ENCODE results near the gene USP22.
"Not testable (repeated sequence)": the region's sequence is repeated elsewhere in the genome, so short reads cannot be mapped to it uniquely, and the experiment has no call there.

The USP22 gene

DNA sequence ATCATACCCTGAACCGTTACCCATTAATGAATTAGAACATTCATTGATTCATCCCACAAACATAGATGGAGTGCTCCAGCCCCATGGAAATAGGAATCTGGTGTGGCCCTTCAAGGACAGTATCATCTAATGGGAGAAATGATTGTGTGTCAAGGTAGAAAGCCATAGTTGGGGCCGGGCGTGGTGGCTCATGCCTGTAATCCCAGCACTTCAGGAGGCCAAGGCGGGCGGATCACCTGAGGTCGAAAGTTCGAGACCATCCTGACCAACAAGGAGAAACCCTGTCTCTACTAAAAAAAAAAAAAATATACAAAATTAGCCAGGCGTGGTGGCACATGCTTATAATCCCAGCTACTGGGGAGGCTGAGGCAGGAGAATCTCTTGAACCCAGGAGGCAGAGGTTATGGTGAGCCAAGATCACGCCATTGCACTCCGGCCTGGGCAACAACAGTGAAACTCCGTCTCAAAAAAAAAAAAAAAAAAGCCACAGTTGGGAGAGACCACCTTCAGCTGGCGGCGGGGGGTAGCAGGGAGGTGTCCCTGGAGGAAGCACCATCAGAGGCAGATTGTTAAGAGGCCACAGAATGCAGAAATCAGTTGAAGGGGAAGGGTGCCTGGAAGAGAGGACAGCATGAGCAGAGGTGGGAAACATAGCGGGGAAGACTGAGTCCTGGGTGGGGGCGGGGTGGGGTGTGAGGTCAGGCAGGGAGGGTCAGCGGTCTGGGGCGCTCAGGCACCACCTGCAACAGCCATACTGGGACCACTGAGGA is 60.0 kb downstream of the USP22 start:
- no peaks in the 10 kb centered on the region for H4K20me1 ChIP-seq (ENCODE audit: insufficient read depth, low read length)
- no peaks in the 10 kb centered on the region for H3K9me3 ChIP-seq (replicated peaks; ENCODE audit: insufficient read depth, low read length)
- TF ChIP-seq EZH2 (optimal IDR thresholded peaks at IDR 0.05; ENCODE audit: low read depth, low read length), result no peak
- TF ChIP-seq, protein P1, sequence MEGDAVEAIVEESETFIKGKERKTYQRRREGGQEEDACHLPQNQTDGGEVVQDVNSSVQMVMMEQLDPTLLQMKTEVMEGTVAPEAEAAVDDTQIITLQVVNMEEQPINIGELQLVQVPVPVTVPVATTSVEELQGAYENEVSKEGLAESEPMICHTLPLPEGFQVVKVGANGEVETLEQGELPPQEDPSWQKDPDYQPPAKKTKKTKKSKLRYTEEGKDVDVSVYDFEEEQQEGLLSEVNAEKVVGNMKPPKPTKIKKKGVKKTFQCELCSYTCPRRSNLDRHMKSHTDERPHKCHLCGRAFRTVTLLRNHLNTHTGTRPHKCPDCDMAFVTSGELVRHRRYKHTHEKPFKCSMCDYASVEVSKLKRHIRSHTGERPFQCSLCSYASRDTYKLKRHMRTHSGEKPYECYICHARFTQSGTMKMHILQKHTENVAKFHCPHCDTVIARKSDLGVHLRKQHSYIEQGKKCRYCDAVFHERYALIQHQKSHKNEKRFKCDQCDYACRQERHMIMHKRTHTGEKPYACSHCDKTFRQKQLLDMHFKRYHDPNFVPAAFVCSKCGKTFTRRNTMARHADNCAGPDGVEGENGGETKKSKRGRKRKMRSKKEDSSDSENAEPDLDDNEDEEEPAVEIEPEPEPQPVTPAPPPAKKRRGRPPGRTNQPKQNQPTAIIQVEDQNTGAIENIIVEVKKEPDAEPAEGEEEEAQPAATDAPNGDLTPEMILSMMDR (IDR thresholded peaks at IDR 0.05; ENCODE audit: low read length), result no peak
- no peak for TF ChIP-seq EZH2phosphoT487 (IDR thresholded peaks at IDR 0.05; ENCODE audit: low read length)
- H3K9ac ChIP-seq (ENCODE audit: low read length), result no peak overlapping the region
- no peak overlapping the region for H2AFZ ChIP-seq (ENCODE audit: low read length)
- H3K9me2 ChIP-seq (replicated peaks; ENCODE audit: insufficient read depth, low read length), result no peaks in the 10 kb centered on the region
- H3K27me3 ChIP-seq (replicated peaks; ENCODE audit: insufficient read depth, low read length), result no peaks in the 10 kb centered on the region
- no peaks in the 10 kb centered on the region for H3K36me3 ChIP-seq (replicated peaks; ENCODE audit: insufficient read depth, low read length)
- H3K79me2 ChIP-seq (ENCODE audit: low read length), result no peaks in the 10 kb centered on the region
- no peak overlapping the region for H3K4me3 ChIP-seq (ENCODE audit: low read length)
- no peak overlapping the region for H3K27ac ChIP-seq (ENCODE audit: low read length)
- H3K4me1 ChIP-seq (ENCODE audit: low read length), result no peaks in the 10 kb centered on the region
- DNase-seq, result no peak
- no peak overlapping the region for H3K4me2 ChIP-seq (ENCODE audit: low read depth, low read length)
- no peaks in the 10 kb centered on the region for H3F3A ChIP-seq (ENCODE audit: insufficient read depth, low read length)

DNA sequence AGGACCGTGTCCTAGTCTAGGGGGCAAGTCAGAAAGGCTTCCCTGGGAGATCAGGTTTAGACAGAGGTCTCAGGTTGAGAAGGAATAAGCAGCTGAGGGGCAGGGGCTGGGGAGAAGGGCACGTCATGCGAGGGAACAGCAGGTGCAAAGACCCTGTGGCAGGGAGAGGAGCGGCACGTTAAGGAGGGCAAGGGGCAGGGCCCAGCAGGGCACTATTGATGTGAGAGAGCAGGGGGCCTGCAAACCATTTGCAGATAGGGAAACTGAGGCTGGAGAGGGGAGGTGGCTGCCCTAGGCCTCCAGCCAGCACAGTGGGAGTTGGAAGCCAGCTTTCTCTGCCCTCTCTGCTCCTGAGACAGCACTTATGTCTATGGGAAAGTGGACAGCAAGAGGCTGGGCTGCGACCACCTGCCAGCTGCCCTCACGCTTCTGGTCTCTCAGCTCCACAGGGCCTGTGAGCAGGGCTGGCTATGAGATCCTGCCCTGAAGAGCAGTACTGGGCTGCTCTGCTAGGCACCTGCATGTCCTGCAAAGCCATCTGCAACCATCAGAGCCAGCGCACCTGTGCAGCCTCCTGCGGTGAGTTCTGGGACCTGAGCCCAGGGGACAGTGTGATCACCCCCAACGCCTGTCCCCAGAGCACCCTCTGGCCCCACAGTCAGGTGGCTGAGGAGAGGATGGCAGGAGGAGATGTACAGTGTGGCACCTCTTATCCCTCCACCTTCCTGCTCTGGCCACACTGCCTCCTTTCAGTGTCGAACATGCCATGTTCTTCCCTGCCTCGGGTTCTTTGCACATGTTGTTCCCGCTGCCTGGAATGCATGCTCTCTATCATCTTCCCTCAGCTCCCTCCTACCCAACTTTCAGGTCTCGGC is 61.5 kb downstream of the USP22 start:
- Histone ChIP-seq H3K36me3 (replicated peaks; ENCODE audit: insufficient read depth, low read length) (no peaks in the 10 kb centered on the region), H4K20me1 (ENCODE audit: insufficient read depth, low read length) (no peaks in the 10 kb centered on the region), H3K27me3 (replicated peaks; ENCODE audit: insufficient read depth, low read length) (no peaks in the 10 kb centered on the region), H3F3A (ENCODE audit: insufficient read depth, low read length) (no peaks in the 10 kb centered on the region), H3K9ac (ENCODE audit: low read length) (no peak overlapping the region), H3K79me2 (ENCODE audit: low read length) (no peaks in the 10 kb centered on the region), H3K4me3 (ENCODE audit: low read length) (no peak overlapping the region), H3K9me2 (replicated peaks; ENCODE audit: insufficient read depth, low read length) (no peaks in the 10 kb centered on the region), H2AFZ (ENCODE audit: low read length) (no peak overlapping the region), H3K27ac (ENCODE audit: low read length) (no peak overlapping the region), H3K4me1 (ENCODE audit: low read length) (no peaks in the 10 kb centered on the region), H3K9me3 (replicated peaks; ENCODE audit: insufficient read depth, low read length) (no peaks in the 10 kb centered on the region), H3K4me2 (ENCODE audit: low read depth, low read length) (no peak overlapping the region)
- TF ChIP-seq EZH2phosphoT487 (IDR thresholded peaks at IDR 0.05; ENCODE audit: low read length), result no peak
- TF ChIP-seq EZH2 (optimal IDR thresholded peaks at IDR 0.05; ENCODE audit: low read depth, low read length), result no peak
- TF ChIP-seq, protein P1 (IDR thresholded peaks at IDR 0.05; ENCODE audit: low read length), result no peak
- no peak for DNase-seq

DNA sequence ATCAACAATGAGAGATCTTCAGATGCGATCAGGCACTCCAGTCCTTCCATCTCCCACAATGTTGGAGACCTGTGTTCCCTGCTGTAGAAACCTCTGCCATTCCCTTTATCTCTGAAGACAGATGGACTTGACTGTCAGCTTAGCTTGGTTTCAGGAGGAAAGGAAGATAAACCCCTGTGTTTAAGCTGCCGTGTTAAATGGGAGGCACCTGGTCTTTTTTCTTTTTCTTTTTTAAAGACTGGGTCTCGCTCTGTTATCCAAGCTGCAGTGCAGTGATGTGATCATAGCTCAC is 63.1 kb downstream of the USP22 start:
- H4K20me1 ChIP-seq (ENCODE audit: insufficient read depth, low read length), result no peaks in the 10 kb centered on the region
- H3K79me2 ChIP-seq (ENCODE audit: low read length), result no peaks in the 10 kb centered on the region
- H2AFZ ChIP-seq (ENCODE audit: low read length), result no peak overlapping the region
- no peaks in the 10 kb centered on the region for H3K9me2 ChIP-seq (replicated peaks; ENCODE audit: insufficient read depth, low read length)
- TF ChIP-seq EZH2 (optimal IDR thresholded peaks at IDR 0.05; ENCODE audit: low read depth, low read length) (no peak), EZH2phosphoT487 (IDR thresholded peaks at IDR 0.05; ENCODE audit: low read length) (no peak)
- TF ChIP-seq, protein P1 (IDR thresholded peaks at IDR 0.05; ENCODE audit: low read length), result no peak
- no peak for DNase-seq
- H3F3A ChIP-seq (ENCODE audit: insufficient read depth, low read length), result no peaks in the 10 kb centered on the region
- no peak overlapping the region for H3K9ac ChIP-seq (ENCODE audit: low read length)
- H3K36me3 ChIP-seq (replicated peaks; ENCODE audit: insufficient read depth, low read length), result no peaks in the 10 kb centered on the region
- H3K4me2 ChIP-seq (ENCODE audit: low read depth, low read length), result no peak overlapping the region
- no peaks in the 10 kb centered on the region for H3K4me1 ChIP-seq (ENCODE audit: low read length)
- no peaks in the 10 kb centered on the region for H3K27me3 ChIP-seq (replicated peaks; ENCODE audit: insufficient read depth, low read length)
- no peaks in the 10 kb centered on the region for H3K9me3 ChIP-seq (replicated peaks; ENCODE audit: insufficient read depth, low read length)
- H3K4me3 ChIP-seq (ENCODE audit: low read length), result no peak overlapping the region
- H3K27ac ChIP-seq (ENCODE audit: low read length), result no peak overlapping the region

DNA sequence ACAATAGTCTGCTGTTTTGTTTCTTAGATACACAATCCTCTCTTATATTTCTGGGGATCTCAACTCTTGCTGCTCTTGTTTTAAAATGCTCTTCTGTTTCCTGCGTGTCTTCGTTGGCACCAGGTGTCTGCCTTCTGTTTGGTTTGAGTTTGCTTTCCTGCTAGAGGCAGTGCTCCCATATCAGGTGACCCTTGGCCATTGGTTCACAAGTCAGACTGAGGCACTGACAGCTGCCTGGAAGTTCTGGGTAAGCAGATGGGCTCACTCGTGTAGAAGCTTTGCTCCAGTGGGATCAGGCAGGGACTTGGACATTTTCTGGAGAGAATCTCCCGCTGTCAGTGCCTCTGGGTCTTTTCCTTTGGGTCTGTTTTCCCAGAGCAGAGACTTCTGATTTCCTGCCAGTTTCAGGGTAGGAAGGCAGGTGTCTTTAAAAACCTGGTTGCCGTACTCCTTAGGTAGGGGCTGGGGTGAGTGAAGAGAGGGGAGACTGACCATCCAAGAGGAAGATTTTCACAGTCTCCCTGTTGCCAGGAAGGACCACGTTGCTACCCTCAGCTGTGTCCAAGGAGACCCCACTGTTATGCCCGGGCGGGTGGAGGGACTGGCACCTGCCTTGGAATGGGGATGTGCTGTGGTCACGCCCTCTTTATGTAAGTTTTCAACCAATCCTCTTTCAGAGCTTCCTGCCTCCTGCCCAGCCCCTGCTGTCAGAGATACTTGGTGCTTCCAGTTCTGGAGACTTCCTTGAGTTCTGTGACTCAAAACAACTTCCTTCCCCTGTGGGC is 63.6 kb downstream of the USP22 start:
- H3K4me2 ChIP-seq (ENCODE audit: low read depth, low read length); H3K4me1 ChIP-seq (ENCODE audit: low read length); DNase-seq; H4K20me1 ChIP-seq (ENCODE audit: insufficient read depth, low read length); H3K79me2 ChIP-seq (ENCODE audit: low read length); H3K9me2 ChIP-seq (replicated peaks; ENCODE audit: insufficient read depth, low read length); H3K9ac ChIP-seq (ENCODE audit: low read length); H3K36me3 ChIP-seq (replicated peaks; ENCODE audit: insufficient read depth, low read length); H3F3A ChIP-seq (ENCODE audit: insufficient read depth, low read length); H3K27ac ChIP-seq (ENCODE audit: low read length); H2AFZ ChIP-seq (ENCODE audit: low read length); H3K9me3 ChIP-seq (replicated peaks; ENCODE audit: insufficient read depth, low read length); H3K27me3 ChIP-seq (replicated peaks; ENCODE audit: insufficient read depth, low read length); H3K4me3 ChIP-seq (ENCODE audit: low read length): not testable (repeated sequence)

DNA sequence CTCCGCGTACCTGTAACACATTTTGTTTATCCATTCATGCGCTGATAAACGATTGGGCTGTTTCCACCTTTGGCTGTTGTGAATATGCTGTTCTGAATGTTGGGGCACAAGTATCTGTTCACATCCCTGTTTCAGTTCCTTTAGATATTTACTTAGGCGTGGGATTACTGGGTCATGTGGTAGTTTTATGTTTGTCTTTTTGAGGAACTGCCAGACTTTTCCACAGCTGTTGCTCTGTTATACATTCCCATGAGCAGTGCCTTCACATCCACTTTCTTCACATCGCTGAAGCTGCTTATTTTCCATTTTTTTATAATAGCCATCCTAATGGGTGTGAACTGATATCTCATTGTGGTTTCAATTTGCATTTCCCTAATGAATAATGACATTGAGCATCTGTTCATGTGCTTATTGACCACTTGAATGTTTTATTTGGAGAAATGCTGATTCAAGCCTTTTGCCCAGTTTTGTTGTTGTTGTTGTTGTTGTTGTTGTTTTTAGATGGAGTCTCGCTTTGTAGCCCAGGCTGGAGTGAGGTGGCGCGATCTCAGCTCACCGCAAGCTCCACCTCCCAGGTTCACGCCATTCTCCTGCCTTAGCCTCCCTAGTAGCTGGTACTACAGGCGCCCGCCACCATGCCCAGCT is 65.1 kb downstream of the USP22 start:
- not testable (repeated sequence) for H3K27me3 ChIP-seq (replicated peaks; ENCODE audit: insufficient read depth, low read length); H3K27ac ChIP-seq (ENCODE audit: low read length); H3K4me1 ChIP-seq (ENCODE audit: low read length); H4K20me1 ChIP-seq (ENCODE audit: insufficient read depth, low read length); H3K4me2 ChIP-seq (ENCODE audit: low read depth, low read length); H3K9me2 ChIP-seq (replicated peaks; ENCODE audit: insufficient read depth, low read length); H3F3A ChIP-seq (ENCODE audit: insufficient read depth, low read length); H3K9ac ChIP-seq (ENCODE audit: low read length); H3K9me3 ChIP-seq (replicated peaks; ENCODE audit: insufficient read depth, low read length); H3K79me2 ChIP-seq (ENCODE audit: low read length); H3K4me3 ChIP-seq (ENCODE audit: low read length); H3K36me3 ChIP-seq (replicated peaks; ENCODE audit: insufficient read depth, low read length); H2AFZ ChIP-seq (ENCODE audit: low read length); DNase-seq
